HG02678 (cell line): ENCODE data around the gene FOXC1.

Experiments used
- ATAC-seq: cut with Tn5 transposase; IDR thresholded peaks from one replicate; pipeline ENCODE4 v1.9.1; 2021; ENCODE audit warnings: mild to moderate bottlenecking, moderate library complexity; ENCODE audit not compliant: unreplicated experiment

Gene FOXC1

DNA sequence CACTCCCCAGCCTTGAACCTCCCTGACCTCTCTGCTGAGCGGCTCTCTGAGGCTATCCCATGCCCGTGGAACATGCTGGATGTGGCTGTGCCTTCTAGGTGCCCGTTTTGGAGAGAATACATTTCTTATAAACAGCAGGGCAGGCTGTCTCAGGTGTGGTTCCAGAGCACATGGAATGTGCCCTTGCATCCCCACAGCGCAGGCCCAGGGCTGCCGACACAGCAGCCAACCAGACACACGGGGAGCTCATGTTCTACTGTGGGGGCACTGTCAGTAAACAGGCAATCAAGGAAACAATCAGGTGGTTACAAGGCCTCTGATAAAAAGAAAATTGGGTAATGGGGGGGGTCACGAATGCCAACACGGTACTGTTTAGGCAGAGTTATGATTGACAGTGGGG is 30.8 kb downstream of the FOXC1 start:
- no peak for ATAC-seq

DNA sequence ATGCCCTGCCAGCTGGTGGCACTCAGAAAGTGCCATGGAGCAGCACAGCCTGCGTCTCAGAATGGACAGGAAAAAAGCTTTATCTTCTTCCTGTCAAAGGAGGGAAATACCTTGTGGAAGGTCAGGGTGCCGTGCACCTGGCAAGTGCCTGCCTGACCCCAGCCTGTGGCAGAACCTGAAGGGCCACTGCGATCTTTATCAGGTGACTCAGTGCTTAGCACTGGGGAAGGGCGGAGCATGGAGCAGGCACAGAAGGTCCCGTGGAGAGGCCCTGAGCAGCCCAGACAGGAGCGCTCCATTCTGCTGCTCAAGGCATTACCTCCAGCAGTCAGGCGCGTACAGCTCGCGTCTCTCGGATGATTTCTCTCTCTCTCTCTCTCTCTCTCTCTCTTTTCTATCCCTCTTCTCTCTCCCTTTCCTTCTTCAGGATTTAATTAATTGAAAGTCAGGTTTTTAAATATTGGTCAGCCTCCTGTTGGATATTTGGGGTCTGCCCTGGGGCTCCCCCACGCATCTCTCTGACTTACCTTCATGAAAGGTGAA is 31.7 kb downstream of the FOXC1 start:
- no peak for ATAC-seq

- no peak for ATAC-seq
Measured at GRCh38 chr6:1643111-1643510, 33.4 kb downstream of the FOXC1 start.

DNA sequence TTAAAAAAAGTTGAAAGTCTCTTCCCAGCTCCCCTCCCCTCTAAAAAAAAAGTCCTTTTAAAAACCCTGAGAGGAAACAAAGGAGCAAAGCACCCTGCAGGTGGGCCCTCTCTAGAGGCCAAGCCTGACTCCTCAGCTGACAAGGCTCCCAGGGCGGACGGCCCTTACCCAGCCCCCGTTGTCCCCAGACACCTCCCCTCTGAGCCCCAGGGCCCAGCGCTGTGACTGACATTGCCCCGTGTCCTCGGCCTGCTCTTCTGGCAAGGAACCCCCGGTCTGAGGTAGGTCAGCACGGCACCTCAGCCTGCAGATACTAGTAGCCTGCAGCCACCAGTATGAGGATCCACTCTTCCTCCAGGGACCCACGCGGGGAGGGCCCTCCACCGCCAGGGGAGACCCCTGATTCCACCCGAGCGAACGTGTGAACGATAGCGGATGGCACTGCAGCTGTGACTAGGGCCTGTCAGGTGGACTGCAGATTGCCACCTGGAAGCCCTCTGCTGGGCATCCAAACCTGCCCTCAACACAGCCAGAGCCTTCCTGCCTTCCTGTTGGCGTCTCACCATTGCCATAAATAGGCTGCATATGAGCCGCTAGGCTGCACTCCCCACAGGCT is 34.2 kb downstream of the FOXC1 start:
- ATAC-seq = no peak

- ATAC-seq = no peak
Measured at GRCh38 chr6:1644516-1645060, 34.9 kb downstream of the FOXC1 start.

GRCh38 chr6:1645466-1646185 is 35.9 kb downstream of the FOXC1 start:
- no peak for ATAC-seq

- ATAC-seq = no peak
Measured at GRCh38 chr6:1651362-1651761, 41.6 kb downstream of the FOXC1 start.

DNA sequence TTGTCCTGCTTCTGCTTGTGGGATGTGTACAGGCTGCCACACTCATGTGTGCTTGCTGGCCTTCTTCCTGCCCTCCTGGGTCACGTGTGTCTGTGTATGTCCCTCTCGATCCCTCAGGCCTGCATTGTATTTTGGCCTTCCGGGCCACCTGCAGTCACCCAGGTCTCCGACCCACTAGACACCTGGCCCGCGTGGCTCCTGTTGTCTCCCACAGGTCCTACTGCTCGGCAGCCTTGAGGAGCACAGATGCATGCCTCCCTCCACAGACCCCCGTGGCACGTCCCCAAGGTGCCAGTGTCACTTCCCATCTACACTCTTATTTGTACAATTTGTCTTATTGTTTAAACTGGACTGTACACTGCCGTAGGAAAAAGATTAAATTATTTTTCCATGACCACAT is 43.1 kb downstream of the FOXC1 start:
- ATAC-seq = no peak

DNA sequence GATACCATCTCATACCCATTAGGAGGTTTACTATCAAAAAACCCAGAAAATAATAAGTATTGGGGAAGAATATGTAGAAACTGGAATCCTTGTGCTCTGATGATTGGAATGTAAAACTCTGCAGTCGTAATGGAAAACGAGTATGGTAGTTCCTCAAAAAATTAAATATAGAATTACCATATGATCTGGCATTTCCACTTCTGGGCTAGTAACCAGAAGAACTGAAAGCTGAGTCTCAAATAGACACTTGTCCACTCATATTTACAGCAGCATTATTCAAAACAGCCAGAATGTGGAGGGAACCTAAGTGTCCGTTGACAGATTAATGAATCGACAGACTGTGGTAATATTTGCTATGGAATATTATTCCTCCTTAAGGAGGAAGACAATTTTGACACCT is 44.3 kb downstream of the FOXC1 start:
- no peak for ATAC-seq

- ATAC-seq = no peak
Measured at GRCh38 chr6:1657116-1657770, 47.5 kb downstream of the FOXC1 start.

GRCh38 chr6:1657771-1658165 is 48.1 kb downstream of the FOXC1 start:
- no peak for ATAC-seq

- ATAC-seq = no peak
Measured at GRCh38 chr6:1658212-1659005, 48.7 kb downstream of the FOXC1 start.

- no peak for ATAC-seq
Measured at GRCh38 chr6:1659816-1660215, 50.1 kb downstream of the FOXC1 start.

DNA sequence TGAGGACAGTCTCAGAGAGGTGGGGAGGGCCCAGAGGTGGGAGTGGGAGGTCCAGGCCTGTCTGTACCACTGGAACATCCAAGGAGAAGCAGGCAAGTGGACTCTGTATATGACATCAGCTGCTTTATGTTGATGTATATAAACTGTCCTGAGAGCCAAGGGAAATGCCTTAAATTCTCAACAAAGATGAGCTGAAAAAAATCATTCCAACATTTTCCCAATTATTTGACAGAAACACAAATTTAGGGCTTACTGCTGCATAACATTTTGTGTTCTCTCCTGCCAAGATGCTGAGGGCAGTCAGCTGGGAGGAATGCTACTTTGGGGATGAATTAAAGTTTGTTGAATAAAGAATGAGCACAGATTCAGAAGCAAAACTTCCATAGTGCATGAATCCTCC is 52.8 kb downstream of the FOXC1 start:
- no peak for ATAC-seq
